ENCODE results near the gene NELL1. TPM values are rescaled to one million over a fixed set of nuclear protein-coding genes. Genes with fewer than 3 reads are reported as not detected.
"Not testable (repeated sequence)": the region's sequence is repeated elsewhere in the genome, so short reads cannot be mapped to it uniquely, and the experiment has no call there.

The NELL1 gene
- total and polyA plus RNA-seq, 2 donors (not counting 1 experiment from before 2014, with no cell fraction given), result not detected

- no peak overlapping the region for H2AFZ ChIP-seq (ENCODE audit: low read length)
- H3K4me2 ChIP-seq (ENCODE audit: extremely low read depth, insufficient read depth, low read length), result no peak overlapping the region
- H3K4me3 ChIP-seq (replicated peaks in 1 of 4; ENCODE audit: control extremely low read depth in 1 of 4, insufficient read depth in 1 of 4, low read depth in 3 of 4, low read length in 4 of 4), result no peak overlapping the region
- H3K4me1 ChIP-seq (ENCODE audit: control insufficient read depth, extremely low read depth, insufficient read depth, low read length), result no peaks in the 10 kb centered on the region
- no peaks in the 10 kb centered on the region for H3K27me3 ChIP-seq (ENCODE audit: control insufficient read depth, insufficient read depth, low read length)
- DNase-seq (ENCODE audit: low read depth in 2 of 2), result no peak
- TF ChIP-seq CTCF (conservative IDR thresholded peaks at IDR 0.05 in 1 of 2, IDR thresholded peaks at IDR 0.05 in 1 of 2; ENCODE audit: low read depth in 1 of 2, low read length in 2 of 2) (no peak), EZH2 (IDR thresholded peaks at IDR 0.05; ENCODE audit: low read length, missing control alignments) (no peak)
- no peaks in the 10 kb centered on the region for H4K20me1 ChIP-seq (ENCODE audit: control insufficient read depth, extremely low read depth, insufficient read depth, low read length)
- H3K36me3 ChIP-seq (ENCODE audit: control insufficient read depth, insufficient read depth, low read length), result no peaks in the 10 kb centered on the region
- no peak overlapping the region for H3K27ac ChIP-seq (ENCODE audit: insufficient read depth, low read length)
- no peaks in the 10 kb centered on the region for H3K79me2 ChIP-seq (ENCODE audit: control insufficient read depth, insufficient read depth, low read length)
- H3K9ac ChIP-seq (ENCODE audit: insufficient read depth, low read length), result no peak overlapping the region
- H3K9me3 ChIP-seq (ENCODE audit: control insufficient read depth, insufficient read depth, low read depth, low read length), result no peaks in the 10 kb centered on the region
Measured at GRCh38 chr11:20844630-20845029, 175.2 kb downstream of the NELL1 start.

DNA sequence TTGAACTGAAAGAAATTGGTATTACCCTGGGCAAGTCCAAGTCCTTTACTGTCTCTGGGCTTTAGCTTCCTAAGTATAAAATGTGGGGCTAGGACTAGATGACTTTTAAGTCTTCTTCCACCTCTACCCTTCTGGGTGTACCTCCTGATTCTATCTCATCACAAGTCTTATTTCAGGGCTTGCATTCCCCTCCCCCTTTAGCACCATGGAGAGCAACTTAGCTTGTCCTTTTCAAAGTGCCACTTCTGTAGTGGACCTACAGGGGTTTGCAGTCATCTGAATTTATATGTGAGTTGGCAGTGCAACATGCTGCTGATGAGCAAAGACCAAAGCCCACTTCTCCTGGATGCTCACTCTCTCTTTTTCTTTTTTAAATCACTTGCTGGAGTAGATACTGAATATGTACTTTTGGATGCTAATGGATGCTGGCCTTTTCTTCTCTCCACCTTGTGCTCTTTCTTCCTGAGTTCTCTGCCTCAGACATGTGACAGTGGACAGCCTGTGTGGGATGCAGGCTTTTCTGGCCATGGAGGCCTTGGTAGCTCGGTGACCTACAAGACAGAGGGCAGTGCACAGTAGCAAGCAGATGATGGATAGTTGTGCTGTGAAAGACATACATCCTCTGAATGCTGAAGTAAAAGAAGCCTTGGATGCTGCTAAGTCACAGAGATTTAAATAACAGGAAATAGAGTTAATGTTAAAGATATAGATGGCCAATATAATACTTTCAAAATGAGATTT is 185.0 kb downstream of the NELL1 start:
- TF ChIP-seq EZH2 (IDR thresholded peaks at IDR 0.05; ENCODE audit: low read length, missing control alignments), result no peak
- TF ChIP-seq CTCF (conservative IDR thresholded peaks at IDR 0.05 in 1 of 2, IDR thresholded peaks at IDR 0.05 in 1 of 2; ENCODE audit: low read depth in 1 of 2, low read length in 2 of 2), result no peak
- Histone ChIP-seq H3K36me3 (ENCODE audit: control insufficient read depth, insufficient read depth, low read length) (no peaks in the 10 kb centered on the region), H4K20me1 (ENCODE audit: control insufficient read depth, extremely low read depth, insufficient read depth, low read length) (no peaks in the 10 kb centered on the region), H2AFZ (ENCODE audit: low read length) (no peak overlapping the region), H3K4me2 (ENCODE audit: extremely low read depth, insufficient read depth, low read length) (no peak overlapping the region), H3K27me3 (ENCODE audit: control insufficient read depth, insufficient read depth, low read length) (no peaks in the 10 kb centered on the region), H3K4me1 (ENCODE audit: control insufficient read depth, extremely low read depth, insufficient read depth, low read length) (no peaks in the 10 kb centered on the region), H3K9ac (ENCODE audit: insufficient read depth, low read length) (no peak overlapping the region), H3K27ac (ENCODE audit: insufficient read depth, low read length) (no peak overlapping the region), H3K9me3 (ENCODE audit: control insufficient read depth, insufficient read depth, low read depth, low read length) (no peaks in the 10 kb centered on the region), H3K79me2 (ENCODE audit: control insufficient read depth, insufficient read depth, low read length) (no peaks in the 10 kb centered on the region), H3K4me3 (replicated peaks in 1 of 4; ENCODE audit: control extremely low read depth in 1 of 4, insufficient read depth in 1 of 4, low read depth in 3 of 4, low read length in 4 of 4) (no peak overlapping the region)
- no peak for DNase-seq (ENCODE audit: low read depth in 2 of 2)

GRCh38 chr11:20861322-20861721 is 191.9 kb downstream of the NELL1 start:
- no peak overlapping the region for H3K27ac ChIP-seq (ENCODE audit: insufficient read depth, low read length)
- H4K20me1 ChIP-seq (ENCODE audit: control insufficient read depth, extremely low read depth, insufficient read depth, low read length), result no peaks in the 10 kb centered on the region
- TF ChIP-seq EZH2 (IDR thresholded peaks at IDR 0.05; ENCODE audit: low read length, missing control alignments) (no peak), CTCF (conservative IDR thresholded peaks at IDR 0.05 in 1 of 2, IDR thresholded peaks at IDR 0.05 in 1 of 2; ENCODE audit: low read depth in 1 of 2, low read length in 2 of 2) (no peak)
- no peak overlapping the region for H3K9ac ChIP-seq (ENCODE audit: insufficient read depth, low read length)
- H3K4me3 ChIP-seq (replicated peaks in 1 of 4; ENCODE audit: control extremely low read depth in 1 of 4, insufficient read depth in 1 of 4, low read depth in 3 of 4, low read length in 4 of 4), result no peak overlapping the region
- no peaks in the 10 kb centered on the region for H3K27me3 ChIP-seq (ENCODE audit: control insufficient read depth, insufficient read depth, low read length)
- no peak overlapping the region for H2AFZ ChIP-seq (ENCODE audit: low read length)
- H3K4me2 ChIP-seq (ENCODE audit: extremely low read depth, insufficient read depth, low read length), result no peak overlapping the region
- no peaks in the 10 kb centered on the region for H3K4me1 ChIP-seq (ENCODE audit: control insufficient read depth, extremely low read depth, insufficient read depth, low read length)
- no peak for DNase-seq (ENCODE audit: low read depth in 2 of 2)
- H3K9me3 ChIP-seq (ENCODE audit: control insufficient read depth, insufficient read depth, low read depth, low read length), result no peaks in the 10 kb centered on the region
- no peaks in the 10 kb centered on the region for H3K79me2 ChIP-seq (ENCODE audit: control insufficient read depth, insufficient read depth, low read length)
- no peaks in the 10 kb centered on the region for H3K36me3 ChIP-seq (ENCODE audit: control insufficient read depth, insufficient read depth, low read length)

- not testable (repeated sequence) for H3K27me3 ChIP-seq (ENCODE audit: control insufficient read depth, insufficient read depth, low read length); H3K4me1 ChIP-seq (ENCODE audit: control insufficient read depth, extremely low read depth, insufficient read depth, low read length); H3K9me3 ChIP-seq (ENCODE audit: control insufficient read depth, insufficient read depth, low read depth, low read length); H3K4me3 ChIP-seq (replicated peaks in 1 of 4; ENCODE audit: control extremely low read depth in 1 of 4, insufficient read depth in 1 of 4, low read depth in 3 of 4, low read length in 4 of 4); H3K4me2 ChIP-seq (ENCODE audit: extremely low read depth, insufficient read depth, low read length); H2AFZ ChIP-seq (ENCODE audit: low read length); H3K9ac ChIP-seq (ENCODE audit: insufficient read depth, low read length); H3K27ac ChIP-seq (ENCODE audit: insufficient read depth, low read length); H3K79me2 ChIP-seq (ENCODE audit: control insufficient read depth, insufficient read depth, low read length); H4K20me1 ChIP-seq (ENCODE audit: control insufficient read depth, extremely low read depth, insufficient read depth, low read length); DNase-seq (ENCODE audit: low read depth in 2 of 2); H3K36me3 ChIP-seq (ENCODE audit: control insufficient read depth, insufficient read depth, low read length)
Measured at GRCh38 chr11:20862263-20862662, 192.9 kb downstream of the NELL1 start.
